ENCODE results near the gene CAPZB.

The CAPZB gene

DNA sequence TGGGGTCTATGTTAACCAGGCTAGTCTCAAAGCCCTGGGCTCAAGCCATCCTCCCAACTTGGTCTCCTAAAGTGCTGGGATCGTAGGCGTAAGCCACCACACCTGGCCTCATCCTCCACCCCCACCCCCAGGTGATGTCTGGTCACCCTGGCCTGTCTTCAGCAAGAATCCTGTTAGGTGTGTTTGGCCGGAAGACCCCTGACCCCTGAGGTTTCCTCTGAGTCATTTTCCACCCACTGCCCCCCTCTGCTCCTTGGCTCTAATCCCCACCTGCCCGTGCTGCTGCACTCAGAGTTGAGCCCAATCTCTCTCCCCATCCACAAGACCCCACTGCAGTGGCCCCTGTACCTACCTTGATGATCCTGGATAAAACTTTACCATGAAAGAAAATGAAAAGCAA lies 148.1 kb downstream of the CAPZB start:
- peak in 1 of 2 donors; percentile 10 for DNase-seq (ENCODE audit: low read depth in 2 of 2)
- TF ChIP-seq, protein P1, sequence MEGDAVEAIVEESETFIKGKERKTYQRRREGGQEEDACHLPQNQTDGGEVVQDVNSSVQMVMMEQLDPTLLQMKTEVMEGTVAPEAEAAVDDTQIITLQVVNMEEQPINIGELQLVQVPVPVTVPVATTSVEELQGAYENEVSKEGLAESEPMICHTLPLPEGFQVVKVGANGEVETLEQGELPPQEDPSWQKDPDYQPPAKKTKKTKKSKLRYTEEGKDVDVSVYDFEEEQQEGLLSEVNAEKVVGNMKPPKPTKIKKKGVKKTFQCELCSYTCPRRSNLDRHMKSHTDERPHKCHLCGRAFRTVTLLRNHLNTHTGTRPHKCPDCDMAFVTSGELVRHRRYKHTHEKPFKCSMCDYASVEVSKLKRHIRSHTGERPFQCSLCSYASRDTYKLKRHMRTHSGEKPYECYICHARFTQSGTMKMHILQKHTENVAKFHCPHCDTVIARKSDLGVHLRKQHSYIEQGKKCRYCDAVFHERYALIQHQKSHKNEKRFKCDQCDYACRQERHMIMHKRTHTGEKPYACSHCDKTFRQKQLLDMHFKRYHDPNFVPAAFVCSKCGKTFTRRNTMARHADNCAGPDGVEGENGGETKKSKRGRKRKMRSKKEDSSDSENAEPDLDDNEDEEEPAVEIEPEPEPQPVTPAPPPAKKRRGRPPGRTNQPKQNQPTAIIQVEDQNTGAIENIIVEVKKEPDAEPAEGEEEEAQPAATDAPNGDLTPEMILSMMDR (IDR thresholded peaks at IDR 0.05; ENCODE audit: low read depth, low read length) = no peak
- no peak overlapping the region for H3K4me3 ChIP-seq (replicated peaks in 1 of 2; ENCODE audit: low read depth in 2 of 2, low read length in 2 of 2)

- DNase-seq (ENCODE audit: low read depth in 2 of 2) = peak in 1 of 2 donors; percentile 60
- TF ChIP-seq, protein P1 (IDR thresholded peaks at IDR 0.05; ENCODE audit: low read depth, low read length) = no peak
- H3K4me3 ChIP-seq (replicated peaks in 1 of 2; ENCODE audit: low read depth in 2 of 2, low read length in 2 of 2) = no peak overlapping the region
Measured at GRCh38 chr1:19336543-19336942, 148.8 kb downstream of the CAPZB start.

DNA sequence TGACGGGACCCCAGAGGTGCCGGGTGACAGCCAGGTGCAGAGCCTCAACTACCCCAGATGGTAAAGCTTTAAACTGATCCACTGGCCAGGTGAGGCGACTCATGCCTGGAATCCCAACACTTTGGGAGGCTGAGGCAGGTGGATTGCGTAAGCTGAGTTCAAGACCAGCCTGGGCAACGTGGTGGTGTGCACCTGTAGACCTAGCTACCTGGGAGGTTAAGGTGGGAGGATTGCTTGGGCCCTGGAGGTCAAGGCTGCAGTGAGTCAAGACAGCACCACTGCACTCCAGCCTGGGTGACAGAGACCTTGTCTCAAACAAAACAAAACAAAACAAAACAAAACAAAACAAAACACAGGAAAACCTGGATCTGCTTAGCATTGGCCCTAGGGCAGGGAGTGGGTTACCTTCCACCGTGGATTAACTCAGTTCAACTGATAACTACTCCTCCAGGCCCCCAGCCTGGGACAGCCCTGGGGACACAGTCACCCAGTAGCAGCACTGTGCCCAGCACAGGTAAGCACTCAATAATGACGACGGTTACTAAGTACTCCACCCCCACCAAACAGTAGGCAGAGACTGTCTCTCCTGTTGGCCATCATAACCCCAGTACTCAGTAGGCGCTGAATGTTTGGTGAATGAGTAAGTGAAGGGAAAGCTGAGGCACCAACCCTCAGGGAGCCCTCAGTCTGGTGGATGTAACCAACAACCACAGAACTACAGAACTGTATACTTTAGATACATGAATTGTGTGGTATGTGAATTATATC lies 151.6 kb downstream of the CAPZB start:
- no peak overlapping the region for H3K4me3 ChIP-seq (replicated peaks in 1 of 2; ENCODE audit: low read depth in 2 of 2, low read length in 2 of 2)
- TF ChIP-seq, protein P1 (IDR thresholded peaks at IDR 0.05; ENCODE audit: low read depth, low read length) = no peak
- peak in 1 of 2 donors; percentile 36 for DNase-seq (ENCODE audit: low read depth in 2 of 2)

- no peak overlapping the region for H3K4me3 ChIP-seq (replicated peaks in 1 of 2; ENCODE audit: low read depth in 2 of 2, low read length in 2 of 2)
- TF ChIP-seq, protein P1 (IDR thresholded peaks at IDR 0.05; ENCODE audit: low read depth, low read length) = no peak
- no peak for DNase-seq (ENCODE audit: low read depth in 2 of 2)
Measured at GRCh38 chr1:19332832-19333231, 152.5 kb downstream of the CAPZB start.

- TF ChIP-seq, protein P1 (IDR thresholded peaks at IDR 0.05; ENCODE audit: low read depth, low read length) = no peak
- no peak for DNase-seq (ENCODE audit: low read depth in 2 of 2)
- H3K4me3 ChIP-seq (replicated peaks in 1 of 2; ENCODE audit: low read depth in 2 of 2, low read length in 2 of 2) = no peak overlapping the region
Measured at GRCh38 chr1:19331262-19331878, 154.0 kb downstream of the CAPZB start.

GRCh38 chr1:19330449-19331135 lies 154.7 kb downstream of the CAPZB start:
- TF ChIP-seq, protein P1 (IDR thresholded peaks at IDR 0.05; ENCODE audit: low read depth, low read length) = no peak
- no peak for DNase-seq (ENCODE audit: low read depth in 2 of 2)
- H3K4me3 ChIP-seq (replicated peaks in 1 of 2; ENCODE audit: low read depth in 2 of 2, low read length in 2 of 2) = no peak overlapping the region

All from cardiac fibroblast (primary cell).